H1 (cell line): ENCODE data around the gene CEP78. TPM values are rescaled to one million over a fixed set of nuclear protein-coding genes. Genes with fewer than 3 reads are reported as not detected.

Experiments used
- JUN ChIP-seq: IDR thresholded peaks from 2 replicates; pipeline ENCODE4 v1.6.1; 2011; ENCODE audit warnings: low read depth, mild to moderate bottlenecking, improper control_type of control experiment, low read length
- polyA plus RNA-seq, 7 experiments: library from polyadenylated mRNA; depleted of rRNA in 3 of 7; stranded (reverse) in 5 of 7; unstranded in 2 of 7; fragments of >200 nt in 5 of 7; fragments of 200-250 nt in 2 of 7; gene quantifications; 1 replicate in 5 of 7; 2 replicates in 1 of 7; 4 replicates in 1 of 7; pipeline versions ENCODE4 v1.2.1 to v1.2.3, GENCODE V29; 2011 to 2013; ENCODE audit warnings: missing spikeins in 2 of 7, mixed read lengths in 2 of 7
- total RNA-seq: library from RNA; stranded (reverse); fragmentation: NEBNext Ultra II Directional; extraction: Animal tissue kit (Norgen Biotek cat#: 25700); gene quantifications from 2 replicates; pipeline ENCODE4 v1.2.1, GENCODE V29; 2021
- TF ChIP-seq, protein P1 (sequence below): fragments of 300-600 bp; sonication (generic); IDR thresholded peaks from 2 replicates; pipeline ENCODE4 v1.7.1; 2012; ENCODE audit warnings: low read length, moderate library complexity, mild to moderate bottlenecking, inconsistent platforms; ENCODE audit not compliant: insufficient replicate concordance

The CEP78 gene
- total and polyA plus RNA-seq, 2 of the 8 experiments (the other 6 are each of a cell fraction or from before 2014, with no cell fraction given) = 10.3 to 40.9 TPM

GRCh38 chr9:78286125-78286524 lies 50.2 kb downstream of the CEP78 start (continued):
- TF ChIP-seq, protein P1, sequence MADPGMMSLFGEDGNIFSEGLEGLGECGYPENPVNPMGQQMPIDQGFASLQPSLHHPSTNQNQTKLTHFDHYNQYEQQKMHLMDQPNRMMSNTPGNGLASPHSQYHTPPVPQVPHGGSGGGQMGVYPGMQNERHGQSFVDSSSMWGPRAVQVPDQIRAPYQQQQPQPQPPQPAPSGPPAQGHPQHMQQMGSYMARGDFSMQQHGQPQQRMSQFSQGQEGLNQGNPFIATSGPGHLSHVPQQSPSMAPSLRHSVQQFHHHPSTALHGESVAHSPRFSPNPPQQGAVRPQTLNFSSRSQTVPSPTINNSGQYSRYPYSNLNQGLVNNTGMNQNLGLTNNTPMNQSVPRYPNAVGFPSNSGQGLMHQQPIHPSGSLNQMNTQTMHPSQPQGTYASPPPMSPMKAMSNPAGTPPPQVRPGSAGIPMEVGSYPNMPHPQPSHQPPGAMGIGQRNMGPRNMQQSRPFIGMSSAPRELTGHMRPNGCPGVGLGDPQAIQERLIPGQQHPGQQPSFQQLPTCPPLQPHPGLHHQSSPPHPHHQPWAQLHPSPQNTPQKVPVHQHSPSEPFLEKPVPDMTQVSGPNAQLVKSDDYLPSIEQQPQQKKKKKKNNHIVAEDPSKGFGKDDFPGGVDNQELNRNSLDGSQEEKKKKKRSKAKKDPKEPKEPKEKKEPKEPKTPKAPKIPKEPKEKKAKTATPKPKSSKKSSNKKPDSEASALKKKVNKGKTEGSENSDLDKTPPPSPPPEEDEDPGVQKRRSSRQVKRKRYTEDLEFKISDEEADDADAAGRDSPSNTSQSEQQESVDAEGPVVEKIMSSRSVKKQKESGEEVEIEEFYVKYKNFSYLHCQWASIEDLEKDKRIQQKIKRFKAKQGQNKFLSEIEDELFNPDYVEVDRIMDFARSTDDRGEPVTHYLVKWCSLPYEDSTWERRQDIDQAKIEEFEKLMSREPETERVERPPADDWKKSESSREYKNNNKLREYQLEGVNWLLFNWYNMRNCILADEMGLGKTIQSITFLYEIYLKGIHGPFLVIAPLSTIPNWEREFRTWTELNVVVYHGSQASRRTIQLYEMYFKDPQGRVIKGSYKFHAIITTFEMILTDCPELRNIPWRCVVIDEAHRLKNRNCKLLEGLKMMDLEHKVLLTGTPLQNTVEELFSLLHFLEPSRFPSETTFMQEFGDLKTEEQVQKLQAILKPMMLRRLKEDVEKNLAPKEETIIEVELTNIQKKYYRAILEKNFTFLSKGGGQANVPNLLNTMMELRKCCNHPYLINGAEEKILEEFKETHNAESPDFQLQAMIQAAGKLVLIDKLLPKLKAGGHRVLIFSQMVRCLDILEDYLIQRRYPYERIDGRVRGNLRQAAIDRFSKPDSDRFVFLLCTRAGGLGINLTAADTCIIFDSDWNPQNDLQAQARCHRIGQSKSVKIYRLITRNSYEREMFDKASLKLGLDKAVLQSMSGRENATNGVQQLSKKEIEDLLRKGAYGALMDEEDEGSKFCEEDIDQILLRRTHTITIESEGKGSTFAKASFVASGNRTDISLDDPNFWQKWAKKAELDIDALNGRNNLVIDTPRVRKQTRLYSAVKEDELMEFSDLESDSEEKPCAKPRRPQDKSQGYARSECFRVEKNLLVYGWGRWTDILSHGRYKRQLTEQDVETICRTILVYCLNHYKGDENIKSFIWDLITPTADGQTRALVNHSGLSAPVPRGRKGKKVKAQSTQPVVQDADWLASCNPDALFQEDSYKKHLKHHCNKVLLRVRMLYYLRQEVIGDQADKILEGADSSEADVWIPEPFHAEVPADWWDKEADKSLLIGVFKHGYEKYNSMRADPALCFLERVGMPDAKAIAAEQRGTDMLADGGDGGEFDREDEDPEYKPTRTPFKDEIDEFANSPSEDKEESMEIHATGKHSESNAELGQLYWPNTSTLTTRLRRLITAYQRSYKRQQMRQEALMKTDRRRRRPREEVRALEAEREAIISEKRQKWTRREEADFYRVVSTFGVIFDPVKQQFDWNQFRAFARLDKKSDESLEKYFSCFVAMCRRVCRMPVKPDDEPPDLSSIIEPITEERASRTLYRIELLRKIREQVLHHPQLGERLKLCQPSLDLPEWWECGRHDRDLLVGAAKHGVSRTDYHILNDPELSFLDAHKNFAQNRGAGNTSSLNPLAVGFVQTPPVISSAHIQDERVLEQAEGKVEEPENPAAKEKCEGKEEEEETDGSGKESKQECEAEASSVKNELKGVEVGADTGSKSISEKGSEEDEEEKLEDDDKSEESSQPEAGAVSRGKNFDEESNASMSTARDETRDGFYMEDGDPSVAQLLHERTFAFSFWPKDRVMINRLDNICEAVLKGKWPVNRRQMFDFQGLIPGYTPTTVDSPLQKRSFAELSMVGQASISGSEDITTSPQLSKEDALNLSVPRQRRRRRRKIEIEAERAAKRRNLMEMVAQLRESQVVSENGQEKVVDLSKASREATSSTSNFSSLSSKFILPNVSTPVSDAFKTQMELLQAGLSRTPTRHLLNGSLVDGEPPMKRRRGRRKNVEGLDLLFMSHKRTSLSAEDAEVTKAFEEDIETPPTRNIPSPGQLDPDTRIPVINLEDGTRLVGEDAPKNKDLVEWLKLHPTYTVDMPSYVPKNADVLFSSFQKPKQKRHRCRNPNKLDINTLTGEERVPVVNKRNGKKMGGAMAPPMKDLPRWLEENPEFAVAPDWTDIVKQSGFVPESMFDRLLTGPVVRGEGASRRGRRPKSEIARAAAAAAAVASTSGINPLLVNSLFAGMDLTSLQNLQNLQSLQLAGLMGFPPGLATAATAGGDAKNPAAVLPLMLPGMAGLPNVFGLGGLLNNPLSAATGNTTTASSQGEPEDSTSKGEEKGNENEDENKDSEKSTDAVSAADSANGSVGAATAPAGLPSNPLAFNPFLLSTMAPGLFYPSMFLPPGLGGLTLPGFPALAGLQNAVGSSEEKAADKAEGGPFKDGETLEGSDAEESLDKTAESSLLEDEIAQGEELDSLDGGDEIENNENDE = no peak
- TF ChIP-seq JUN = no peak
- TF ChIP-seq, all 59 proteins: peak for 0
